Brain microvascular endothelial cell (primary cell): ENCODE measurements around the gene ATAD5.
"Not testable (repeated sequence)": the region's sequence is repeated elsewhere in the genome, so short reads cannot be mapped to it uniquely, and the experiment has no call there.

Source experiments
- DNase-seq: peaks from one replicate; pipeline ENCODE4 v3.0.0-alpha.2; 2020
- H3K27ac ChIP-seq: fragments of 250-450 bp; sonication (Bioruptor Pico); 2 replicates; pipeline ENCODE4 v1.5.1; 2020; ENCODE audit warnings: mild to moderate bottlenecking, moderate library complexity
- H3K27me3 ChIP-seq: fragments of 250-450 bp; sonication (Bioruptor Pico); replicated peaks from 2 replicates; pipeline ENCODE4 v1.5.1; 2020; ENCODE audit warnings: mild to moderate bottlenecking
- H3K36me3 ChIP-seq: fragments of 250-450 bp; sonication (Bioruptor Pico); replicated peaks from 2 replicates; pipeline ENCODE4 v1.5.1; 2020; ENCODE audit warnings: mild to moderate bottlenecking
- H3K4me3 ChIP-seq: 2 replicates; pipeline ENCODE4 v1.5.1; 2011; ENCODE audit warnings: low read depth, mild to moderate bottlenecking, control low read depth, low read length, moderate library complexity
- in situ Hi-C: cut with HindIII; loops from 2 replicates; pipeline ENCODE4 v1.10.0; 2017; ENCODE audit warnings: low sequenced_read_pairs, low pct_ligation_motif_present
- TF ChIP-seq, protein P1 (sequence below): IDR thresholded peaks from 2 replicates; pipeline ENCODE4 v1.5.1; 2011; ENCODE audit warnings: low read depth, mild to moderate bottlenecking, moderate library complexity, low read length, control low read depth, inconsistent platforms; ENCODE audit errors: missing control alignments

The ATAD5 gene

DNA sequence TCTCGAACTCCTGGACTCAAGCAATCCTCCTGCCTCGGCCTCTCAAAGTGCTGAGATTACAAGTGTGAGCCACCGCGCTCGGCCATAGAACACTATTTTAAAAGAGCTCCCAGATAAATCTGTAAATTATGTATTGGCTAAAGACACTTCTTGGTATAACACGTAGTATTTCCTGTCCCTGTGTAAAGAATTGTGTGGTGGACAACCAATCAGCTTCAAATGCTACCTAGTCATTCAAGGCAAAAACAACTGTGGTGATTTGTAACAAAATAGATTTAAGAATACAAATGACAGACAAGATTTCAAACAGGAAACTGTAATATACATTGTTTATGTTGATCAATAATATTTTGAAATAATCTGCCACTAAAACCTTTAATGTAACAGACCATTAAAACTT, 21.9 kb upstream of the ATAD5 start:
- DNase-seq = no peak
- Histone ChIP-seq H3K27me3 (no peaks in the 10 kb centered on the region), H3K27ac (no peak overlapping the region), H3K36me3 (no peaks in the 10 kb centered on the region), H3K4me3 (no peak overlapping the region)
- in situ Hi-C loops = no loop called here
- TF ChIP-seq, protein P1, sequence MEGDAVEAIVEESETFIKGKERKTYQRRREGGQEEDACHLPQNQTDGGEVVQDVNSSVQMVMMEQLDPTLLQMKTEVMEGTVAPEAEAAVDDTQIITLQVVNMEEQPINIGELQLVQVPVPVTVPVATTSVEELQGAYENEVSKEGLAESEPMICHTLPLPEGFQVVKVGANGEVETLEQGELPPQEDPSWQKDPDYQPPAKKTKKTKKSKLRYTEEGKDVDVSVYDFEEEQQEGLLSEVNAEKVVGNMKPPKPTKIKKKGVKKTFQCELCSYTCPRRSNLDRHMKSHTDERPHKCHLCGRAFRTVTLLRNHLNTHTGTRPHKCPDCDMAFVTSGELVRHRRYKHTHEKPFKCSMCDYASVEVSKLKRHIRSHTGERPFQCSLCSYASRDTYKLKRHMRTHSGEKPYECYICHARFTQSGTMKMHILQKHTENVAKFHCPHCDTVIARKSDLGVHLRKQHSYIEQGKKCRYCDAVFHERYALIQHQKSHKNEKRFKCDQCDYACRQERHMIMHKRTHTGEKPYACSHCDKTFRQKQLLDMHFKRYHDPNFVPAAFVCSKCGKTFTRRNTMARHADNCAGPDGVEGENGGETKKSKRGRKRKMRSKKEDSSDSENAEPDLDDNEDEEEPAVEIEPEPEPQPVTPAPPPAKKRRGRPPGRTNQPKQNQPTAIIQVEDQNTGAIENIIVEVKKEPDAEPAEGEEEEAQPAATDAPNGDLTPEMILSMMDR = no peak

DNA sequence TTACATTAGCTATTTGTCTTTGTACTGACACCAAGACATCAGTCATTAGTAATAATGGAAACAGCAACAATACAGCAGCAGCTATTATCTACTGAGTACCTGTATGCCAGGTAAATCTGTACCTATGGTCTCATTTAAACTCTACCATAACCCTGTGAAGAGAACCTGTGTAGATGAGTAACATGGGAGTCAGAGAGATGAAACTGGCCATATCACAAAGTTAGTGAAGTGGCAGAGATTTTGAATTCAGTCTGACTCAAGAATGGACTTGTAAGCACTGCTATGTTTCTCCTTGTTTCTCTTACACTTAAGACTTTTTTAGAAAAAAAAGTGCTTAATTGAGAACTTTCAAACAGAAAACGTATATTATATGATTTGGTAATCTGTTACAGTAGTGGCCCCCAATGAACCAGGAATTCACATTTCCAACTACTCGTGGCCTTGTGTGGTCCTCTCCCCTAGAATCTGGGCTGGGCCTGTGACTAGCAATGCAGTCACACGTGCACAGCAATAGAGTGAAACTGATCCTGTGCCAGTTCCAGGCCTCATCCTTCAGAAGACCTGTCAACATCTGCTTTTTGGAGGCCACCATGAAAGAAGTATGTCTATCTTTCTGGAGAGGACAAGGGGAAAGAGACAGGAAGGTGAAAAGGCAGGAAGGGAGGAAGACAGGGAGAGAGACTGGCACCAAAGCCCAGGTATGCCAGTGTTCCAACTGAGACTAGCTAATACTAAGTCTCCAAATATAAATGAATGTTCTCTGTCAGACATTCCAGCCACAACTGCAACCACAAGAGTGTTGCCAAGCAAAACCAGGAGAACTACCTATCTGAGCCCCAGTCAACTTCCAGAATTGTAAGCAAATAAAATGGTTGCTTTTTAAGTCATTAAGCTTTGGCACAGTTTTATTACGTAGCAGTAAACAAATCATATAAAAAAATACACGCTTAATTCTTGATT, 19.3 kb upstream of the ATAD5 start:
- no peak overlapping the region for H3K27ac ChIP-seq
- H3K4me3 ChIP-seq = no peak overlapping the region
- in situ Hi-C loops = no loop called here
- H3K36me3 ChIP-seq = no peaks in the 10 kb centered on the region
- TF ChIP-seq, protein P1 = no peak
- DNase-seq = no peak
- no peaks in the 10 kb centered on the region for H3K27me3 ChIP-seq

GRCh38 chr17:30814236-30814635, 17.5 kb upstream of the ATAD5 start:
- in situ Hi-C loops, H3K27me3 ChIP-seq, H3K27ac ChIP-seq, H3K4me3 ChIP-seq, H3K36me3 ChIP-seq, DNase-seq: not testable (repeated sequence)

DNA sequence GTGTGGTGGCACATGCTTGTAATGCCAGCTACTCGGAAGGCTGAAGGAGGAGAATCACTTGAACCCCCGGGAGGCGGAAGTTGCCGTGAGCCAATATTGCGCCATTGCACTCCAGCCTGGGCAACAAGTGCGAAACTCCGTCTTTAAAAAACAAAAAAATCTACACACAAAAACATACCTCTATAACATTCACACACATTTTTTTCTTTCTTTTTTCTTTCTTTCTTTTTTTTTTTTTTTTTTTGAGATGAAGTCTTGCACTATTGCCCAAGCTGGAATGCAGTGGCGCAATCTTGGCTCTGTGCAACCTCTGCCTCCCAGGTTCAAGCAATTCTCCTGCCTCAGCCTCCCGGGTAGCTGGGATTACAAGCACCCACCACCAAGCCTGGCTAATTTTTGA, 16.9 kb upstream of the ATAD5 start:
- DNase-seq, H3K4me3 ChIP-seq, H3K27ac ChIP-seq, in situ Hi-C loops, H3K27me3 ChIP-seq, H3K36me3 ChIP-seq: not testable (repeated sequence)

GRCh38 chr17:30816165-30816564, 15.6 kb upstream of the ATAD5 start:
- DNase-seq = no peak
- H3K36me3 ChIP-seq = no peaks in the 10 kb centered on the region
- H3K27ac ChIP-seq = no peak overlapping the region
- in situ Hi-C loops = no loop called here
- H3K27me3 ChIP-seq = no peaks in the 10 kb centered on the region
- TF ChIP-seq, protein P1 = no peak
- no peak overlapping the region for H3K4me3 ChIP-seq

DNA sequence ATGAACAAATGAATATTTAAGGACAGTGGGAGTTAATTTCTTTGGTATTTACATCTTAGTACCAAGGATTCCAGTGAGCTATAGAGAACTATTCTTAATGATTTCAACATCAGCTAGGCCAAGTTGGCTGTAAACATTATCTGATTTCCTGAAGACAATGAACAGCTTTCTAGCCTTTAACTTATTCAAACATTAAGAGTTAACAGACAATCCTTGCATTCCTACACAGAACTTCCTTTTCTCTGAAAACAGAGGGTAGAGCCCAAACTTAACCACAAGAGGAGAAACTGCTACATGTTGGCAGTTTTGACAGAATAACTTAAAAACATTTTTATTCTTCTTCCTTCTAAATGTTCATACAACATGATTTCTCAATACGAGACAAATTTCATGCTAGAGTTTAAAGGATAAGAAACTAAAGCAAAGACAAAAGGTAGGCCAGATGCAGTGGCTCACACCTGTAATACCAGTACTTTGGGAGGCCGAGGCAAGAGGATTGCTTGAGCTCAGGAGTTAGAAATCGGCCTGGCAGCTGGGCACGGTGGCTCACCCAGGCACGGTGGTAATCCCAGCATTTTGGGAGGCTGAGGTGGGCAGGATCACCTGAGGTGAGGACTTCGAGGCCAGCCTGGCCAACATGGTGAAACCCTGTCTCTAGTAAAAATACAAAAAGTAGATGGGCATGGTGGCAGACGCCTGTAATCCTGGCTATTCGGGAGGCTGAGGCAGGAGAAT, 11.6 kb upstream of the ATAD5 start:
- no peak for DNase-seq
- no peaks in the 10 kb centered on the region for H3K27me3 ChIP-seq
- H3K36me3 ChIP-seq = no peaks in the 10 kb centered on the region
- no peak overlapping the region for H3K27ac ChIP-seq
- in situ Hi-C loops = no loop called here
- TF ChIP-seq, protein P1 = no peak
- no peak overlapping the region for H3K4me3 ChIP-seq
